Measurements from ENCODE around the gene TBX18. TPM values are rescaled to one million over a fixed set of nuclear protein-coding genes. Genes with fewer than 3 reads are reported as not detected.

Gene TBX18
- total and polyA plus RNA-seq, 9 of the 15 experiments (the other 6 are each of a cell fraction or from before 2014, with no cell fraction given) = 4.0 to 36.1 (median 20.7) TPM

DNA sequence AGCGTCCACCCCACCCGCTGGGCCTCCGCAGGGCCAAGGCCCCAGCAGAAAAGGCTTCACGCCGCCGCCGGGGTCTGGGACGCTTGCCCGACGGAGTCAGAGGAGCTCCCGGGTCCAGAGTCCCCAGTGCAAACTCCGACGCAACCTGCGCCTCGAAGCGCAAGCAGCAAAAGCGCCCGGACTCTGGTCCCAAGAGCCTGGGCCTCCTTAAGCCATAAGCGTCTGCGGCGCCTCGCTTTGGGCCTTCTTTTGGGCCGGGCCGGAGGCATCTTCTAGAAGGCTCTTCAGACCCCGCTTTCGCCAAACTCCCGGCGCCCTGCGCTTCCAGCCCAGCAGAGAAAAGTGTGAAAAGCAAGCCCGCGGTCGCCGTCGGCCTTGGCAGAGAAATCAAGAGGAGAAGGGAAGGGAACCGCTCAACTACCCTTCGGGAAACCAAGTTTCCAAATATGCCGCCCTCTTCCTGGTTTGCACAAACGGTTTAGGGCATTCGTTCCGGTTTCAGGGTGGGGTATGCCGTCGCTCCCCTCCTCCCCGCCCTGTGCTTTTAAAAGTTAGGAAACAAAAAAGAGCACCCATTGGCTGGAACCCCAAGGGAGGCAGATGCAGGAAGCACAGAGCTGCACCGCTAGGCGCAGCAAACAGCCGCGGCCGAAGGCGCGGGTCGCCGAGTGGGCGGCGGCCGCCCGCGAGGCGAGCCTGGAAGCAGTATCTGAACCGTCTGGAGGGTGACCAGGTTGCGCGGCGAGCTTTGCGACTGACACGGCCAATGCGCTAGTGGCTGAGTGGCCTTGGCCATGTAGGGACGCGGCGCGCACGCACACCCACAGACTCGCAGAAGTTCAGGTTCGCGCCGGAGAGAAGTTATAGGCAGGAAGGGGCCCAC lies 1.2 kb downstream of the TBX18 start (continued):
- TF ChIP-seq NRF1 (conservative IDR thresholded peaks at IDR 0.05 in 1 of 2, IDR thresholded peaks at IDR 0.05 in 1 of 2) = peak; percentile 64 to 73
- no peak for TF ChIP-seq SMARCA4 (IDR thresholded peaks at IDR 0.05)
- no peak for TF ChIP-seq SNAPC5 (CRISPR knock-in tag; IDR thresholded peaks at IDR 0.05)
- peak; percentile 33; the same call in 1 of the 2 replicates for TF ChIP-seq ARID3B (CRISPR knock-in tag; IDR thresholded peaks at IDR 0.05; ENCODE audit: borderline replicate concordance)
- TF ChIP-seq ID3 (CRISPR knock-in tag; IDR thresholded peaks at IDR 0.05) = no peak
- TF ChIP-seq ID3 (tag; IDR thresholded peaks at IDR 0.05) = 0 out of 2 replicates have a peak, but pooled peaks have one; percentile 21
- no peak for TF ChIP-seq KHSRP (IDR thresholded peaks at IDR 0.05)
- no peak for TF ChIP-seq TAL1 (IDR thresholded peaks at IDR 0.05)
- TF ChIP-seq PKNOX1 (IDR thresholded peaks at IDR 0.05) = no peak
- no peak for TF ChIP-seq ZNF696 (CRISPR knock-in tag; conservative IDR thresholded peaks at IDR 0.05)
- TF ChIP-seq RNF2 (IDR thresholded peaks at IDR 0.05) = peak; percentile 24; the same call in 1 of the 2 replicates
- no peak for TF ChIP-seq MYC (IDR thresholded peaks at IDR 0.05; ENCODE audit: low read depth, low read length)
- no peak; the same call in 1 of the 2 replicates for TF ChIP-seq MYC (CRISPR knock-in tag; IDR thresholded peaks at IDR 0.05; ENCODE audit: borderline replicate concordance, low read depth)
- TF ChIP-seq NCOR1 (IDR thresholded peaks at IDR 0.05) = 0 out of 2 replicates have a peak, but pooled peaks have one; percentile 7
- no peak for TF ChIP-seq PCBP2 (IDR thresholded peaks at IDR 0.05; ENCODE audit: low read depth, low read length, poor library complexity, severe bottlenecking)
- TF ChIP-seq TAF7 (tag; IDR thresholded peaks at IDR 0.05) = no peak
- no peak for TF ChIP-seq SRSF9 (IDR thresholded peaks at IDR 0.05; ENCODE audit: borderline replicate concordance, low read depth, low read length)
- peak; percentile 45 to 58 for TF ChIP-seq MNT (conservative IDR thresholded peaks at IDR 0.05)
- no peak for TF ChIP-seq ZNF134 (CRISPR knock-in tag; conservative IDR thresholded peaks at IDR 0.05)
- TF ChIP-seq GABPB1 (CRISPR knock-in tag; IDR thresholded peaks at IDR 0.05) = 0 out of 2 replicates have a peak, but pooled peaks have one; percentile 32
- TF ChIP-seq MXD1 (CRISPR knock-in tag; IDR thresholded peaks at IDR 0.05; ENCODE audit: borderline replicate concordance, poor library complexity, severe bottlenecking) = no peak
- TF ChIP-seq THAP7 (CRISPR knock-in tag; IDR thresholded peaks at IDR 0.05) = no peak
- no peak for TF ChIP-seq CAMTA2 (CRISPR knock-in tag; conservative IDR thresholded peaks at IDR 0.05)
